ENCODE data around the gene GNGT1.

DNA sequence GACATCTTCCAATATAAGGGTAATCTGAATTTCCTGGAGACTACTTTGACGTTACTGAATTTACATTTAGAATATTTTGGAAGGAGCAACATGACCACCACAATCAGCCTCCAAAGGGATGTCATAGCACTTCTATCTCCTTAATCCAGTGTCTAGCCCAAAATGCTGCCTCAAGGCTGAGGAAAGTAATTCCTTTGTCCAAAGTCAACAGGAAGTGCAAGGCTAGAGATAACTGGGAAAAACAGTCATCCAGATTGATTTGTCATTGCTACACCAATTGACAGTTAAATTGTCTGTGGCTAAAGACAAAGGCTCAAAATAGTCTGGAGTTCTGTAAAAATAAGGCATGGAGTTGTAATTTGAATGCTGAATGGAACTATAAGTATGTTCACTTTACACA lies 11.9 kb upstream of the GNGT1 start:
- TF ChIP-seq CTCF (IDR thresholded peaks at IDR 0.05 in 8 of 11, conservative IDR thresholded peaks at IDR 0.05 in 3 of 11) (no peak), POLR2AphosphoS5 (IDR thresholded peaks at IDR 0.05) (no peak), POLR2A (IDR thresholded peaks at IDR 0.05) (no peak)

Measured in spleen (tissue), 7 donors.